IMR-90 (cell line): Measurements from ENCODE around the gene CEP97. TPM values are rescaled to one million over a fixed set of nuclear protein-coding genes. Genes with fewer than 3 reads are reported as not detected.

Experiments
- ATAC-seq: fragments of 200-7000 bp; cut with Tn5 transposase; 2 replicates; pipeline ENCODE4 v1.9.1; 2020; ENCODE audit warnings: low read depth, mild to moderate bottlenecking, moderate library complexity
- BruUV-seq: library from RNA; stranded (reverse); fragments of 400-500 nt; replicated peaks from 2 replicates; lab custom pipeline; 2021; lab: Mats Ljungman, UMichigan
- CTCF ChIA-PET: fragments of 300-600 bp; formaldehyde crosslinking; extraction: SDS; loops from one replicate; lab custom pipeline; 2021; ENCODE audit warnings: antibody characterized with exemption; lab: Yijun Ruan, JAX
- POLR2A ChIA-PET: fragments of 300-600 bp; sonication (Branson Sonifier 250); formaldehyde crosslinking; loops from one replicate; lab custom pipeline; 2022; ENCODE audit warnings: antibody characterized with exemption; ENCODE audit not compliant: unreplicated experiment; lab: Charles Lee
- DNase-seq: peaks from one replicate; pipeline ENCODE4 v3.0.0; 2013
- H2AFZ ChIP-seq: replicated peaks from 2 replicates; pipeline ENCODE3; 2013; ENCODE audit warnings: low read length, mild to moderate bottlenecking; ENCODE audit not compliant: poor library complexity
- H2AK5ac ChIP-seq: 2 replicates; pipeline ENCODE4 v1.6.1; 2013; ENCODE audit warnings: low read depth, low read length, inconsistent platforms
- H2AK9ac ChIP-seq: replicated peaks from 2 replicates; pipeline ENCODE3; 2013; ENCODE audit warnings: mild to moderate bottlenecking, low read depth, low read length, moderate library complexity; ENCODE audit not compliant: poor library complexity
- H2BK120ac ChIP-seq: 2 replicates; pipeline ENCODE4 v1.6.1; 2013; ENCODE audit warnings: low read depth, low read length, inconsistent platforms
- H2BK15ac ChIP-seq: 3 replicates; pipeline ENCODE4 v1.6.1; 2013; ENCODE audit warnings: low read depth, low read length, inconsistent platforms
- H2BK20ac ChIP-seq: 2 replicates; pipeline ENCODE4 v1.6.1; 2013; ENCODE audit warnings: low read depth, mild to moderate bottlenecking, inconsistent platforms, low read length, moderate library complexity
- H2BK5ac ChIP-seq: 2 replicates; pipeline ENCODE4 v1.6.1; 2013; ENCODE audit warnings: mild to moderate bottlenecking, low read depth, low read length, inconsistent platforms; ENCODE audit not compliant: poor library complexity, severe bottlenecking
- H3K14ac ChIP-seq: replicated peaks from 2 replicates; pipeline ENCODE4 v1.6.1; 2013; ENCODE audit warnings: low read depth, low read length, inconsistent platforms
- H3K18ac ChIP-seq: 2 replicates; pipeline ENCODE4 v1.6.1; 2013; ENCODE audit warnings: low read depth, low read length, control low read depth
- H3K23ac ChIP-seq: 2 replicates; pipeline ENCODE4 v1.6.1; 2013; ENCODE audit warnings: low read depth, low read length, inconsistent platforms
- H3K27ac ChIP-seq: 2 replicates; pipeline ENCODE4 v1.5.1; 2013; ENCODE audit warnings: mild to moderate bottlenecking, control low read depth, low read length; ENCODE audit not compliant: insufficient read depth
- H3K27me3 ChIP-seq: 2 replicates; pipeline ENCODE4 v1.6.1; 2013; ENCODE audit warnings: low read length; ENCODE audit not compliant: control insufficient read depth, insufficient read depth
- H3K36me3 ChIP-seq: 2 replicates; pipeline ENCODE4 v1.6.1; 2013; ENCODE audit warnings: low read length, mixed read lengths; ENCODE audit not compliant: control insufficient read depth, insufficient read depth
- H3K4ac ChIP-seq: 2 replicates; pipeline ENCODE4 v1.6.1; 2013; ENCODE audit warnings: low read depth, low read length, inconsistent platforms
- H3K4me1 ChIP-seq: 2 replicates; pipeline ENCODE4 v1.6.1; 2013; ENCODE audit warnings: low read length, mixed read lengths; ENCODE audit not compliant: control insufficient read depth, insufficient read depth
- H3K4me2 ChIP-seq: 2 replicates; pipeline ENCODE4 v1.6.1; 2013; ENCODE audit warnings: low read depth, mild to moderate bottlenecking, control low read depth, low read length, moderate library complexity
- H3K4me3 ChIP-seq: 2 replicates; pipeline ENCODE4 v1.5.1; 2013; ENCODE audit warnings: low read depth, mild to moderate bottlenecking, control low read depth, low read length, moderate library complexity; ENCODE audit not compliant: insufficient read depth
- H3K56ac ChIP-seq: 2 replicates; pipeline ENCODE4 v1.6.1; 2013; ENCODE audit warnings: low read length, inconsistent platforms; ENCODE audit not compliant: insufficient read depth; ENCODE audit errors: extremely low read depth
- H3K79me1 ChIP-seq, 2 experiments: 2 replicates each; pipeline ENCODE4 v1.6.1; 2013; ENCODE audit warnings: low read length in 2 of 2, inconsistent platforms in 1 of 2, low read depth in 1 of 2
- H3K9ac ChIP-seq: 2 replicates; pipeline ENCODE4 v1.6.1; 2013; ENCODE audit warnings: low read depth, low read length, control low read depth
- H3K9me1 ChIP-seq: 2 replicates; pipeline ENCODE4 v1.6.1; 2013; ENCODE audit warnings: low read length, inconsistent platforms; ENCODE audit not compliant: insufficient read depth
- H3K9me3 ChIP-seq: 2 replicates; pipeline ENCODE4 v1.6.1; 2013; ENCODE audit warnings: low read length; ENCODE audit not compliant: control insufficient read depth, insufficient read depth
- H4K20me1 ChIP-seq: 2 replicates; pipeline ENCODE4 v1.6.1; 2013; ENCODE audit warnings: low read length, inconsistent platforms; ENCODE audit not compliant: insufficient read depth
- H4K5ac ChIP-seq: 2 replicates; pipeline ENCODE4 v1.6.1; 2013; ENCODE audit warnings: mild to moderate bottlenecking, low read depth, low read length, control low read depth
- H4K8ac ChIP-seq, 2 experiments: 2 replicates each; pipeline ENCODE4 v1.6.1; 2013; ENCODE audit warnings: low read depth in 2 of 2, low read length in 2 of 2, control low read depth in 1 of 2, inconsistent platforms in 1 of 2
- H4K91ac ChIP-seq: 2 replicates; pipeline ENCODE4 v1.6.1; 2013; ENCODE audit warnings: low read depth, low read length, inconsistent platforms; ENCODE audit not compliant: insufficient read depth
- BHLHE40 ChIP-seq: fragments of 150-350 bp; IDR thresholded peaks from 2 replicates; pipeline ENCODE4 v1.6.1; 2016; ENCODE audit warnings: mild to moderate bottlenecking, low read depth, low read length
- CEBPB ChIP-seq: IDR thresholded peaks from 2 replicates; pipeline ENCODE4 v1.6.1; 2012; ENCODE audit warnings: low read depth, low read length, improper control_type of control experiment
- CHD1 ChIP-seq: IDR thresholded peaks from 2 replicates; pipeline ENCODE4 v1.6.1; 2012; ENCODE audit warnings: low read depth, low read length, improper control_type of control experiment
- CTCF ChIP-seq: conservative IDR thresholded peaks from 2 replicates; pipeline ENCODE4 v1.5.1; 2012; ENCODE audit warnings: mild to moderate bottlenecking, low read depth, low read length, improper control_type of control experiment
- ELK1 ChIP-seq: fragments of 150-350 bp; IDR thresholded peaks from 2 replicates; pipeline ENCODE4 v1.6.1; 2016; ENCODE audit warnings: low read depth, mild to moderate bottlenecking, low read length, moderate library complexity, borderline replicate concordance
- FOS ChIP-seq: fragments of 150-350 bp; IDR thresholded peaks from 2 replicates; pipeline ENCODE4 v1.6.1; 2016; ENCODE audit warnings: low read depth, low read length
- MAFK ChIP-seq: IDR thresholded peaks from 2 replicates; pipeline ENCODE4 v1.6.1; 2012; ENCODE audit warnings: low read depth, low read length, improper control_type of control experiment
- MAZ ChIP-seq: IDR thresholded peaks from 2 replicates; pipeline ENCODE4 v1.6.1; 2012; ENCODE audit warnings: low read depth, mild to moderate bottlenecking, low read length, improper control_type of control experiment, moderate library complexity, borderline replicate concordance
- MXI1 ChIP-seq: IDR thresholded peaks from 2 replicates; pipeline ENCODE4 v1.6.1; 2012; ENCODE audit warnings: low read depth, mild to moderate bottlenecking, low read length, moderate library complexity, borderline replicate concordance
- NFE2L2 ChIP-seq: fragments of 150-350 bp; IDR thresholded peaks from 2 replicates; pipeline ENCODE4 v1.6.1; 2016; ENCODE audit warnings: low read depth, mild to moderate bottlenecking, low read length
- POLR2A ChIP-seq: IDR thresholded peaks from 2 replicates; pipeline ENCODE4 v1.6.1; 2012; ENCODE audit warnings: mild to moderate bottlenecking, low read depth, low read length
- RAD21 ChIP-seq: IDR thresholded peaks from 2 replicates; pipeline ENCODE4 v1.6.1; 2012; ENCODE audit warnings: low read length, improper control_type of control experiment
- RCOR1 ChIP-seq: IDR thresholded peaks from 2 replicates; pipeline ENCODE4 v1.6.1; 2012; ENCODE audit warnings: mild to moderate bottlenecking, low read length, improper control_type of control experiment; ENCODE audit not compliant: insufficient replicate concordance
- RFX5 ChIP-seq: IDR thresholded peaks from 2 replicates; pipeline ENCODE4 v1.8.0; 2012; ENCODE audit warnings: low read depth, mild to moderate bottlenecking, low read length, moderate library complexity
- SMC3 ChIP-seq: fragments of 150-350 bp; IDR thresholded peaks from 2 replicates; pipeline ENCODE4 v1.6.1; 2016; ENCODE audit warnings: low read depth, mild to moderate bottlenecking, antibody characterized with exemption, low read length, moderate library complexity
- USF2 ChIP-seq: fragments of 150-350 bp; IDR thresholded peaks from 2 replicates; pipeline ENCODE4 v1.6.1; 2017; ENCODE audit warnings: mild to moderate bottlenecking, antibody characterized with exemption, low read length, low read depth
- WGBS, 2 experiments: methylation state at CpG; one replicate each; pipeline versions ENCODE4 v1.1.5 to v1.1.7; 2013; ENCODE audit warnings: missing lambda C conversion rate in 2 of 2; ENCODE audit not compliant: insufficient read length in 1 of 2; ENCODE audit errors: extremely low coverage in 2 of 2; 5-methylcytosine and 5-hydroxymethylcytosine counted together
- dilution Hi-C: fragments of 300-500 bp; cut with HindIII; formaldehyde crosslinking; loops from one replicate; pipeline ENCODE4 v1.14.3; 2018; ENCODE audit warnings: low sequenced_read_pairs; ENCODE audit not compliant: unreplicated experiment
- in situ Hi-C: fragments of 300-500 bp; cut with MboI; formaldehyde crosslinking; loops from 3 replicates; pipeline ENCODE4 v1.14.3; 2019; ENCODE audit warnings: low sequenced_read_pairs, inconsistent platforms, mixed read lengths
- intact Hi-C: fragments of 100-400 bp; cut with micrococcal nuclease; formaldehyde crosslinking; loops from 2 replicates; pipeline ENCODE4 v1.10.0; 2022
- polyA plus RNA-seq, 3 experiments: library from polyadenylated mRNA; depleted of rRNA; stranded (reverse); fragments of >200 nt; gene quantifications; 2 replicates each; pipeline ENCODE4 v1.2.3, GENCODE V29; 2012; ENCODE audit warnings: low replicate concordance in 1 of 3
- total RNA-seq: library from RNA; depleted of rRNA; stranded (reverse); fragments of >200 nt; gene quantifications from 2 replicates; pipeline ENCODE4 v1.2.3, GENCODE V29; 2012

Gene CEP97
- total and polyA plus RNA-seq, 2 of the 4 experiments (the other 2 are of a cell fraction) = 2.0 to 21.9 TPM

- dilution Hi-C loops = no loop called here
- H3K18ac ChIP-seq = peak overlapping the region; percentile 7; the same call in 1 of the 2 replicates
- H3K36me3 ChIP-seq = peaks cover 4% of the 10 kb centered on the region
- TF ChIP-seq RFX5 = no peak
- TF ChIP-seq FOS = no peak
- TF ChIP-seq MAFK = no peak
- TF ChIP-seq CEBPB = no peak
- no peak for TF ChIP-seq CHD1
- TF ChIP-seq MAZ = no peak
- no peak for TF ChIP-seq SMC3
- TF ChIP-seq RCOR1 = no peak
- no peak for TF ChIP-seq RAD21
- TF ChIP-seq NFE2L2 = no peak
- TF ChIP-seq POLR2A = no peak
- no peak for TF ChIP-seq USF2
- no peak for TF ChIP-seq BHLHE40
- TF ChIP-seq CTCF = no peak
- no peak for TF ChIP-seq ELK1
- no peak for TF ChIP-seq MXI1
- no peak overlapping the region for H3K4me2 ChIP-seq
- H3K9ac ChIP-seq = no peak overlapping the region
- intact Hi-C loops = loop anchor here (5.0 kb wide), 1 partner anchor 37 kb away; no protein-coding TSS in a partner anchor
- no peak overlapping the region for H4K8ac ChIP-seq
- peaks cover 4 to 12% of the 10 kb centered on the region in 2 experiments; a peak in 3 of 4 replicates for H3K79me1 ChIP-seq
- no peaks in the 10 kb centered on the region for H3K9me1 ChIP-seq
- H2BK5ac ChIP-seq = no peak overlapping the region
- no peak overlapping the region for H4K91ac ChIP-seq
- H2AFZ ChIP-seq = no peak overlapping the region
- no peak overlapping the region for H4K5ac ChIP-seq
- H4K20me1 ChIP-seq = no peaks in the 10 kb centered on the region
- H3K56ac ChIP-seq = no peak overlapping the region
- no peaks in the 10 kb centered on the region for H3K27me3 ChIP-seq
- H3K4ac ChIP-seq = no peak overlapping the region
- 0 out of 3 replicates have a peak overlapping the region, but pooled peaks have one; percentile 25 for H2BK15ac ChIP-seq
- H3K9me3 ChIP-seq = no peaks in the 10 kb centered on the region
- peak overlapping the region; percentile 27; the same call in 1 of the 2 replicates for H2AK5ac ChIP-seq
- in situ Hi-C loops = loop anchor here (5.0 kb wide), 1 partner anchor 412 kb away; no protein-coding TSS in a partner anchor
- POLR2A ChIA-PET = no interaction called here
- peak overlapping the region; percentile 71; the same call in 1 of the 2 replicates for H3K23ac ChIP-seq
- no peak overlapping the region for H3K27ac ChIP-seq
- CTCF ChIA-PET = interaction anchor here (0.8 to 1.4 kb wide), 3 partner anchors 14 to 414 kb away, joined by 3 to 13 read pairs (median 9); no protein-coding TSS in a partner anchor
- peak overlapping the region; percentile 29; the same call in 1 of the 2 replicates for H2BK20ac ChIP-seq
- WGBS, 2 experiments = 95% methylated on average over 2 of the region's 3 CpGs; no CpG with 5 or more reads in 1 of the 2 experiments
- no peak overlapping the region for H3K4me3 ChIP-seq
- H2AK9ac ChIP-seq = no peak overlapping the region
- ATAC-seq (no peak), DNase-seq (no peak)
- BruUV-seq = no TSS peak
- no peaks in the 10 kb centered on the region; the same call in 1 of the 2 replicates for H3K4me1 ChIP-seq
- H3K14ac ChIP-seq = no peak overlapping the region
- no peak overlapping the region; the same call in 1 of the 2 replicates for H2BK120ac ChIP-seq
Measured at GRCh38 chr3:101814835-101815234, 90.4 kb downstream of the CEP97 start.
